Measurements from ENCODE around the gene MLNR. TPM values are rescaled to one million over a fixed set of nuclear protein-coding genes. Genes with fewer than 3 reads are reported as not detected.

Gene MLNR
- total RNA-seq, 1 donor from 2014 or later: not detected

- DNase-seq (ENCODE audit: low read depth): no peak
- H3K4me3 ChIP-seq (ENCODE audit: low read depth, low read length): no peak overlapping the region
- TF ChIP-seq CTCF (conservative IDR thresholded peaks at IDR 0.05; ENCODE audit: low read depth, low read length): no peak
Observed at GRCh38 chr13:49206641-49207040, 13.5 kb upstream of the MLNR start.

- TF ChIP-seq CTCF (conservative IDR thresholded peaks at IDR 0.05; ENCODE audit: low read depth, low read length): no peak
- no peak for DNase-seq (ENCODE audit: low read depth)
- H3K4me3 ChIP-seq (ENCODE audit: low read depth, low read length): no peak overlapping the region
Observed at GRCh38 chr13:49208619-49209018, 11.5 kb upstream of the MLNR start.

DNA sequence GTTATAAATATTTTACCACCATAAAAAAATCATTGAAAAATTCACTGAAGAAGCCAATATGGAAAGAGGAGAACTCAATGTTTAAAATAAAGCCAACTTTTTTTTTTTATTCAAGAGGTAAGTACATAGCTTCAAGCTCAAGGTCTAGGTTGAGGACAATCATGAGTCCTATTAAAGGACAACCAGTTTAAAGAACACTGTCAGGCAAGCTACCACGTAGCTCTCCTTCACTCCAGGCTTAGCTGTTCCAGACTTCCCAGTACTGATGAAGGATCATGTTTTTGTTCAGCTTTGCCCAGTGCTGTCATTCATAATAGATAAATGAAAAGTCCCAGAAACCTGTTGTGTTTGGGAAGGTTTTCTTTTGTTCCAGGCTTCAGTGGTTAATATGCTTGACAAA is 10.0 kb upstream of the MLNR start:
- TF ChIP-seq CTCF (conservative IDR thresholded peaks at IDR 0.05; ENCODE audit: low read depth, low read length): no peak
- DNase-seq (ENCODE audit: low read depth): no peak
- H3K4me3 ChIP-seq (ENCODE audit: low read depth, low read length): no peak overlapping the region

DNA sequence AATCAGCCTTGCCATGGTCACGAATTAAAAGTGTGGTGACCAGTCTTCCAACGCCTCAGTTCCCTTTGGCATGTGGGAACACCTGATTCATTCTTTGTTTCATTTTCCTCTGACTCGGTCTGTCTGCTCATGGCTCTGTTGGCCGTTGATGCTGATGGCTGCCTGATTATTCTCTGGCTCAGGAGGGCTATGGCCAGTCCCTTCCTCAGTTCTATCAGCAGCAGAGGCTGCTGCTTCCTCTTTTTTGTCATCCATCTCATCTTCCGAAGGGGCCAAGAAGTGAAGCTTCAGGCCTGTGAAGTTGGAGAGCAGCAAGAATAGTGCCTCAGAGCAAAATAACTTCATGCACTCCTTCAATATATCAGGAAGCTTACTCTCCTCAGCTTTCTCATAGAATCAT is 9.5 kb upstream of the MLNR start:
- DNase-seq (ENCODE audit: low read depth): no peak
- no peak overlapping the region for H3K4me3 ChIP-seq (ENCODE audit: low read depth, low read length)
- no peak for TF ChIP-seq CTCF (conservative IDR thresholded peaks at IDR 0.05; ENCODE audit: low read depth, low read length)

DNA sequence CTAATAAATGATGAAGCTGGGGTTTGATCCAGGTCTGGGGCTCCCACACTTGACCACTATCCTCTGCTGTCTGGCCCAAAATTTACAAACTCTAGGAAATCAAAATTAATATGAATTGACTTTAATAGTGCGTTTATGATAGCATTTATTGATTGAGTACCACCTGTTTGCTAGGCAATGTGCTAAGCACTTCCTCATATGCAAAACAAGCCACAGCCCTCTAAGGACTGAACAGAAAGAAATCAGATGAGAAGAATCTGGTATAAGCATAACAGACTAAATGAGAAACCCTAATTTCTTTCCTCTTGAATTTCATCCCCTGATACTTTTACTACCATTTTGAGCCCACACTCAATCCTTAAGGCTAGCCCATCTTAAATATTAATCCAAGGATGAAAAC is 6.6 kb upstream of the MLNR start:
- no peak for TF ChIP-seq CTCF (conservative IDR thresholded peaks at IDR 0.05; ENCODE audit: low read depth, low read length)
- no peak overlapping the region for H3K4me3 ChIP-seq (ENCODE audit: low read depth, low read length)
- DNase-seq (ENCODE audit: low read depth): no peak

DNA sequence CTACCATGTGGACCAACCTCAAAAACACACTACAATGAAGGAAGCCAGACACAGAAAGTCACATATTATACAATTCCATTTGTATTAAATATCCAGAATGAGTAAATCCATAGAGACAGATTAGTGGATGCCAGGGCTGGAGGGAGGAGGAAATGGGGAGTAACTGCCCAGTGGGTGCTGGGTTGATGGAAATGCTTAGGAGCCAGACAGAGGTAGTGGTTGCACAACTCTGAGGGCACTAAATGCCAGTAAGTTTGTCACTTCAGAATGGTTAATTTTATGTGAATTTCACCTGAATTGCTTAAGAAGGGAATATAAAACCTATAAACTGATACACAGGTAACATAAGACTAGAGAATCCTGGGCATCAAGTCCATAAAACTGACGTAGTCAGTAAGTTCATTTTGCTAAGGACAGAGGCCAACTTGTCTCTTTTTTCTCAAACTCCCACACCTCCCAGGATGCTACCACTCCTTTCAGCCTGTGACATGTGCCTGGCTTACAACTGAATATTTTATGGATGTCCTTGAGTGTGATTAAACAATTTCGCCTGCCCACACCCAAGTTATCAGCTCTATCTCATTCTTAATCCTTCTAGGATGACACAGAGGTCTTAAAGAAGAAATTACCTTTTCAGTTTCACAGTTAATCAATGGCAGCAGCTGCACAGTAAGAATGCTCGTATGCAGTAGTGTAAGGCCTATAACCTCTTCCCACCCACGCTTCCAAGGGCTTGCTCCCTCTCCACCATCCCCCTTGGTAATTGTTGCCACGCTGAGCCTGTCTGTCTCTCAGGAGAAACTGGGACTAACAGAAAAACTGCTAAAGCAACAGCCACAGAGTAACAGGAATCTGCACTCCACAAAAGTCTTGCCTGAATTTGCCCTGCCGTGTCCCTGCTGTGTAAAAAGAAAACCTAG is 5.9 kb upstream of the MLNR start:
- no peak for TF ChIP-seq CTCF (conservative IDR thresholded peaks at IDR 0.05; ENCODE audit: low read depth, low read length)
- no peak overlapping the region for H3K4me3 ChIP-seq (ENCODE audit: low read depth, low read length)
- no peak for DNase-seq (ENCODE audit: low read depth)

- peak; percentile 21 for TF ChIP-seq CTCF (conservative IDR thresholded peaks at IDR 0.05; ENCODE audit: low read depth, low read length)
- no peak overlapping the region for H3K4me3 ChIP-seq (ENCODE audit: low read depth, low read length)
- no peak for DNase-seq (ENCODE audit: low read depth)
Observed at GRCh38 chr13:49214917-49215376, 5.2 kb upstream of the MLNR start.

All from epithelial cell of proximal tubule (primary cell).